Parathyroid adenoma (tissue), 2 donors: ENCODE data around the gene FANK1.

Experiments
- H2AFZ ChIP-seq: fragments of 300-600 bp; sonication (generic); one replicate; pipeline ENCODE4 v1.7.0; 2017; ENCODE audit warnings: antibody characterized with exemption, mild to moderate bottlenecking
- H3K27ac ChIP-seq: fragments of 300-600 bp; sonication (generic); one replicate; pipeline ENCODE4 v1.7.0; 2017
- H3K27me3 ChIP-seq: fragments of 300-600 bp; sonication (generic); one replicate; pipeline ENCODE4 v1.7.0; 2017; ENCODE audit warnings: low read length; ENCODE audit not compliant: control insufficient read depth, insufficient read depth
- H3K36me3 ChIP-seq: fragments of 300-600 bp; sonication (generic); one replicate; pipeline ENCODE4 v1.7.0; 2017; ENCODE audit warnings: low read length; ENCODE audit not compliant: control insufficient read depth, insufficient read depth
- H3K4me1 ChIP-seq: fragments of 300-600 bp; sonication (generic); one replicate; pipeline ENCODE4 v1.7.0; 2017; ENCODE audit warnings: control low read depth
- H3K4me2 ChIP-seq: fragments of 300-600 bp; sonication (generic); one replicate; pipeline ENCODE4 v1.7.0; 2017; ENCODE audit warnings: low read length
- H3K4me3 ChIP-seq: fragments of 300-600 bp; sonication (generic); one replicate; pipeline ENCODE4 v1.7.0; 2017; ENCODE audit warnings: low read depth, low read length
- H3K79me2 ChIP-seq: fragments of 300-600 bp; sonication (generic); one replicate; pipeline ENCODE4 v1.7.0; 2017; ENCODE audit warnings: control low read depth
- H3K9ac ChIP-seq: fragments of 300-600 bp; sonication (generic); one replicate; pipeline ENCODE4 v1.7.0; 2017; ENCODE audit warnings: mild to moderate bottlenecking
- H3K9me3 ChIP-seq: fragments of 300-600 bp; sonication (generic); one replicate; pipeline ENCODE4 v1.7.0; 2017; ENCODE audit warnings: low read length; ENCODE audit not compliant: control insufficient read depth
- TF ChIP-seq, protein P1 (sequence below): fragments of 300-600 bp; sonication (generic); IDR thresholded peaks from one replicate; pipeline ENCODE4 v1.7.0; 2017; ENCODE audit warnings: antibody characterized with exemption, mild to moderate bottlenecking
- donor health status: primary hyperparathyroidism.

FANK1 gene

DNA sequence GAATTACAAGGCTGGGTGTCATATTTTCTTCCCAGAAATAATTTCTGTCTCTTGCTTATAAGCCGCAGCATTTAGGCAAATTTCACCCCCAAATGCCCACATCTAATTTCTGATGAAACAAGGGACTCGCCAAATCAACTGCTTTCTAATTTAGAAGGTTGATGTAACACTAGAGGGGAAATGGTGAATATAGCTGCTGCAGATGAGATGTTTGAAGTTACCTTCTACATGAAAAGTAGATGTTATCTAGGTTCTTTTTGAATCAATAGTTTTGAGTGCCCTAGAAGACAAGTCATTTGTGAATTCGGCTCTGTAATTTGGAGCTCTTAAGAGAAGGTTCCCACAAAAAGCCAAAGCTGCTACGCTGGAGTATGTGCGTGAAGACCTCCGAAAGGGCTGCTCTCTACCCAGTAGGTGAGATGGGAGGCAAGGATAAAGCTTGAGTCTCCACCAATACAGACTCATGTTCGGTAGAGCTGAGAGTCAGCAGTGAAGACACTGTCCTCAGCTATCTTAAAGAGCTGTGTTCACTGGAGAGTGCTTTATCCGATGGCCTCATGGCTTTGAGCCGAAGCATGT, 99.5 kb downstream of the FANK1 start:
- no peak overlapping the region for H3K4me3 ChIP-seq
- H2AFZ ChIP-seq = no peak overlapping the region
- no peaks in the 10 kb centered on the region for H3K27me3 ChIP-seq
- H3K9me3 ChIP-seq = no peaks in the 10 kb centered on the region
- H3K4me1 ChIP-seq = no peaks in the 10 kb centered on the region
- no peak overlapping the region for H3K27ac ChIP-seq
- H3K36me3 ChIP-seq = no peaks in the 10 kb centered on the region
- no peaks in the 10 kb centered on the region for H3K79me2 ChIP-seq
- H3K9ac ChIP-seq = no peak overlapping the region
- TF ChIP-seq, protein P1, sequence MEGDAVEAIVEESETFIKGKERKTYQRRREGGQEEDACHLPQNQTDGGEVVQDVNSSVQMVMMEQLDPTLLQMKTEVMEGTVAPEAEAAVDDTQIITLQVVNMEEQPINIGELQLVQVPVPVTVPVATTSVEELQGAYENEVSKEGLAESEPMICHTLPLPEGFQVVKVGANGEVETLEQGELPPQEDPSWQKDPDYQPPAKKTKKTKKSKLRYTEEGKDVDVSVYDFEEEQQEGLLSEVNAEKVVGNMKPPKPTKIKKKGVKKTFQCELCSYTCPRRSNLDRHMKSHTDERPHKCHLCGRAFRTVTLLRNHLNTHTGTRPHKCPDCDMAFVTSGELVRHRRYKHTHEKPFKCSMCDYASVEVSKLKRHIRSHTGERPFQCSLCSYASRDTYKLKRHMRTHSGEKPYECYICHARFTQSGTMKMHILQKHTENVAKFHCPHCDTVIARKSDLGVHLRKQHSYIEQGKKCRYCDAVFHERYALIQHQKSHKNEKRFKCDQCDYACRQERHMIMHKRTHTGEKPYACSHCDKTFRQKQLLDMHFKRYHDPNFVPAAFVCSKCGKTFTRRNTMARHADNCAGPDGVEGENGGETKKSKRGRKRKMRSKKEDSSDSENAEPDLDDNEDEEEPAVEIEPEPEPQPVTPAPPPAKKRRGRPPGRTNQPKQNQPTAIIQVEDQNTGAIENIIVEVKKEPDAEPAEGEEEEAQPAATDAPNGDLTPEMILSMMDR = no peak
- no peak overlapping the region for H3K4me2 ChIP-seq

DNA sequence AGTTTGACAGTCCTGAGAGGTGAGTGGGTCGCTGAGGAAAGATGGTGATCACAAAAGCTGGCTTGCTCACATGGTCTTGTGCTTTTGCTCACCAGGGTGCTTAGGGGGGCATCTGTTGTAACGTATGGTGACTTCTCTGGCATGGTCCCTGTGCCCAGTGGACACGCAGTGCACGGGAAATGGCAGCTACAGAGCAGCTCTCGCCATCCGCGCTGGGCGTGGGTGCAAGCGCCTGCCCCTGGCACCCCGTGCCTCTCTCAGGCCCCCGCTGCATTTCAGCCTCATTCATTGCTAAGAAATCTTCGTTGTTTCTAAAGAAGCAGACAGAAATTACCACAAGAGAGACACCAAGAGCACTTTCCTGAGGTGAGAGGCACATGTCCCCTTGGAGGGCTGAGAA, 101.2 kb downstream of the FANK1 start:
- no peaks in the 10 kb centered on the region for H3K27me3 ChIP-seq
- no peaks in the 10 kb centered on the region for H3K36me3 ChIP-seq
- no peak overlapping the region for H3K4me3 ChIP-seq
- TF ChIP-seq, protein P1 = no peak
- no peak overlapping the region for H3K4me2 ChIP-seq
- no peaks in the 10 kb centered on the region for H3K79me2 ChIP-seq
- no peak overlapping the region for H2AFZ ChIP-seq
- no peaks in the 10 kb centered on the region for H3K4me1 ChIP-seq
- no peak overlapping the region for H3K27ac ChIP-seq
- no peak overlapping the region for H3K9ac ChIP-seq
- no peaks in the 10 kb centered on the region for H3K9me3 ChIP-seq

DNA sequence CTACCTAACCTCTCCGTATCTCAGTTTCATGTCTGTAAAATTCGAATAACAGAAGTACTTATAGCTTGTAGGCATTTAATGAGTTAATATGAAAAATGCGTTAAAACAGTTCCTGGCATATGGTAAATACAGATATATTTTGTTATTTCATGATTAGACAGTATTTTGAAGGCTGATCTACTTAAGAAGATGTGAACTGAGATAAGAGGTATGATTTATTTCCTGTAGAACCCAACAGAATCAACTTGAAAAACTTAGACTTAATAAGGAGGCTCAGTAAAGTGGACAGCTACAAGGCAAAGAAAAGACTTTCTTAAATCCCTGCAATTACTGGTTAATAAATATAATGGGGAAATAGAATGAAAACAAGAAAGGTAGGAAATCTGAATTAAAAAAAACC, 103.3 kb downstream of the FANK1 start:
- Histone ChIP-seq H2AFZ (no peak overlapping the region), H3K79me2 (no peaks in the 10 kb centered on the region), H3K4me3 (no peak overlapping the region), H3K9ac (no peak overlapping the region), H3K27ac (no peak overlapping the region), H3K4me2 (no peak overlapping the region), H3K4me1 (no peaks in the 10 kb centered on the region), H3K36me3 (no peaks in the 10 kb centered on the region), H3K9me3 (no peaks in the 10 kb centered on the region), H3K27me3 (no peaks in the 10 kb centered on the region)
- TF ChIP-seq, protein P1 = no peak

GRCh38 chr10:126001576-126001975, 105.2 kb downstream of the FANK1 start:
- H3K9me3 ChIP-seq = no peaks in the 10 kb centered on the region
- H3K9ac ChIP-seq = no peak overlapping the region

DNA sequence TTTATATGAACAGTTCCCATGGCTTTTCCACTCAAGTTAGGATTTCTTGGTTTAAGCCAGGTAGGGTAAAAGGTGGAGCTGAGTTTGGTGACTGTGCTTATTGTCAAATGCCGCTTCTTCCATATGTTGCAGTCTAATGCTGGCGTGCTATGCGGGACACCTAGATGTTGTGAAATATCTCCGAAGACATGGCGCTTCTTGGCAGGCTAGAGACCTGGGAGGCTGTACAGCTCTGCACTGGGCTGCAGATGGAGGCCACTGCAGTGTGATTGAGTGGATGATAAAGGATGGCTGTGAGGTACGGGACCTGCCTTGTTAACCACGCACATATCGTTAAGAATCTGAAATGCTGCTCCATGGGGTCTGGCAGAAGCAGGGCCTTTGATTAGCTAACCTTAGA, 108.4 kb downstream of the FANK1 start:
- H3K4me1 ChIP-seq = no peaks in the 10 kb centered on the region
- no peaks in the 10 kb centered on the region for H3K27me3 ChIP-seq
- TF ChIP-seq, protein P1 = no peak
- no peaks in the 10 kb centered on the region for H3K36me3 ChIP-seq
- H3K4me3 ChIP-seq = no peak overlapping the region
- no peak overlapping the region for H3K27ac ChIP-seq
- H3K9ac ChIP-seq = no peak overlapping the region
- H3K79me2 ChIP-seq = no peaks in the 10 kb centered on the region
- no peak overlapping the region for H2AFZ ChIP-seq
- H3K4me2 ChIP-seq = no peak overlapping the region
- no peaks in the 10 kb centered on the region for H3K9me3 ChIP-seq

More at GRCh38 chr10:126001576-126001975, 105.2 kb downstream of the FANK1 start:
- TF ChIP-seq, protein P1 = no peak
- Histone ChIP-seq H3K36me3 (no peaks in the 10 kb centered on the region), H3K27ac (no peak overlapping the region), H3K4me3 (no peak overlapping the region), H2AFZ (no peak overlapping the region), H3K27me3 (no peaks in the 10 kb centered on the region), H3K4me1 (no peaks in the 10 kb centered on the region), H3K79me2 (no peaks in the 10 kb centered on the region), H3K4me2 (no peak overlapping the region)
